ENCODE data around the gene FDPS. TPM values are rescaled to one million over a fixed set of nuclear protein-coding genes. Genes with fewer than 3 reads are reported as not detected.

Gene FDPS
- total and polyA plus RNA-seq, 2 experiments from 2014 or later: 287 to 366 TPM

GRCh38 chr1:155309423-155310021, 856 bp downstream of the FDPS start (continued):
- TF ChIP-seq CREB1 (CRISPR knock-in tag; IDR thresholded peaks at IDR 0.05; ENCODE audit: low read depth): no peak
- no peak for TF ChIP-seq STAT1 (IDR thresholded peaks at IDR 0.05; ENCODE audit: unreplicated experiment)
- TF ChIP-seq EZH2phosphoT487 (IDR thresholded peaks at IDR 0.05; ENCODE audit: unreplicated experiment): no peak
- no peak for TF ChIP-seq JUNB (IDR thresholded peaks at IDR 0.05; ENCODE audit: unreplicated experiment)
- TF ChIP-seq REST (IDR thresholded peaks at IDR 0.05; ENCODE audit: unreplicated experiment): no peak

GRCh38 chr1:155313261-155313660, 4.6 kb downstream of the FDPS start:
- Mint-ChIP-seq H3K27me3 (ENCODE audit: insufficient read depth, low read depth, poor library complexity) (peaks cover 11% of the 10 kb centered on the region), H3K9me3 (no peaks in the 10 kb centered on the region), H3K4me1 (peaks cover 19% of the 10 kb centered on the region), H3K27ac (no peak overlapping the region), H3K4me3 (no peak overlapping the region), H3K36me3 (ENCODE audit: low read depth) (peaks cover 59% of the 10 kb centered on the region)
- peaks cover 55% of the 10 kb centered on the region for H3K79me2 ChIP-seq (replicated peaks; ENCODE audit: insufficient read depth)
- no peak overlapping the region for H2AFZ ChIP-seq
- no peaks in the 10 kb centered on the region for H3K9me2 ChIP-seq (ENCODE audit: insufficient read depth)
- ATAC-seq: no peak
- H3K27ac ChIP-seq (ENCODE audit: low read depth): no peak overlapping the region
- DNase-seq (ENCODE audit: low spot score): no peak
- no peaks in the 10 kb centered on the region for H3K27me3 ChIP-seq (ENCODE audit: insufficient read depth)
- peaks cover 21% of the 10 kb centered on the region for H3K36me3 ChIP-seq (ENCODE audit: insufficient read depth)
- H3K4me1 ChIP-seq (ENCODE audit: insufficient read depth): peaks cover 16% of the 10 kb centered on the region
- peaks cover 41% of the 10 kb centered on the region for H3F3A ChIP-seq (replicated peaks; ENCODE audit: low read depth)
- H3K4me3 ChIP-seq: no peak overlapping the region
- peaks cover 46% of the 10 kb centered on the region for H4K20me1 ChIP-seq (replicated peaks; ENCODE audit: insufficient read depth)
- TF ChIP-seq CTCF (conservative IDR thresholded peaks at IDR 0.05; ENCODE audit: low read depth in 2 of 2): no peak
- no peak overlapping the region for H3K4me2 ChIP-seq

GRCh38 chr1:155316922-155317321, 8.3 kb downstream of the FDPS start:
- Mint-ChIP-seq H3K4me1 (peaks cover 28% of the 10 kb centered on the region), H3K36me3 (ENCODE audit: low read depth) (peaks cover 53% of the 10 kb centered on the region), H3K27me3 (ENCODE audit: insufficient read depth, low read depth, poor library complexity) (peaks cover 19% of the 10 kb centered on the region), H3K4me3 (no peak overlapping the region), H3K27ac (no peak overlapping the region), H3K9me3 (no peaks in the 10 kb centered on the region)
- ATAC-seq (no peak), DNase-seq (ENCODE audit: low spot score) (no peak)
- Histone ChIP-seq H3K36me3 (ENCODE audit: insufficient read depth) (peaks cover 22% of the 10 kb centered on the region), H2AFZ (no peak overlapping the region), H3K79me2 (replicated peaks; ENCODE audit: insufficient read depth) (peaks cover 24% of the 10 kb centered on the region), H3F3A (replicated peaks; ENCODE audit: low read depth) (peaks cover 57% of the 10 kb centered on the region), H3K27ac (ENCODE audit: low read depth) (no peak overlapping the region), H4K20me1 (replicated peaks; ENCODE audit: insufficient read depth) (peaks cover 38% of the 10 kb centered on the region), H3K4me1 (ENCODE audit: insufficient read depth) (peaks cover 17% of the 10 kb centered on the region), H3K4me2 (no peak overlapping the region), H3K9me2 (ENCODE audit: insufficient read depth) (no peaks in the 10 kb centered on the region), H3K4me3 (no peak overlapping the region), H3K27me3 (ENCODE audit: insufficient read depth) (peaks cover 4% of the 10 kb centered on the region)
- TF ChIP-seq STAT1 (IDR thresholded peaks at IDR 0.05; ENCODE audit: unreplicated experiment) (no peak), EZH2 (IDR thresholded peaks at IDR 0.05; ENCODE audit: low read depth, unreplicated experiment) (no peak), REST (IDR thresholded peaks at IDR 0.05; ENCODE audit: unreplicated experiment) (no peak)

Measured in GM23338 (cell line).